Measurements from ENCODE around the gene APC2.
A peak's percentile ranks its signal among the peaks of the same experiment; 100 is the strongest.

The APC2 gene

GRCh38 chr19:1502433-1503088 is 52.6 kb downstream of the APC2 start:
- Histone ChIP-seq H3K9ac (no peak overlapping the region), H3K4me2 (no peak overlapping the region), H2AFZ (ENCODE audit: low read depth) (no peak overlapping the region), H3K4me3 (IDR thresholded peaks at IDR 0.05; ENCODE audit: insufficient read depth, low read depth, low read length) (no peak overlapping the region), H3K27me3 (ENCODE audit: insufficient read depth, low read depth) (peaks cover 74% of the 10 kb centered on the region), H3K79me2 (ENCODE audit: insufficient read depth, low read depth) (no peaks in the 10 kb centered on the region), H3K4me1 (ENCODE audit: low read depth, poor library complexity, severe bottlenecking) (no peaks in the 10 kb centered on the region), H3K27ac (no peak overlapping the region), H3K36me3 (ENCODE audit: insufficient read depth) (no peaks in the 10 kb centered on the region), H4K20me1 (ENCODE audit: insufficient read depth) (no peaks in the 10 kb centered on the region)
- no peak for TF ChIP-seq CTCF (conservative IDR thresholded peaks at IDR 0.05; ENCODE audit: low read depth, low read length)

GRCh38 chr19:1503089-1503924 is 53.4 kb downstream of the APC2 start:
- H3K4me2 ChIP-seq = no peak overlapping the region
- no peak overlapping the region for H2AFZ ChIP-seq (ENCODE audit: low read depth)
- H3K4me1 ChIP-seq (ENCODE audit: low read depth, poor library complexity, severe bottlenecking) = no peaks in the 10 kb centered on the region
- no peaks in the 10 kb centered on the region for H3K36me3 ChIP-seq (ENCODE audit: insufficient read depth)
- H3K79me2 ChIP-seq (ENCODE audit: insufficient read depth, low read depth) = no peaks in the 10 kb centered on the region
- no peak overlapping the region for H3K9ac ChIP-seq
- no peak overlapping the region for H3K4me3 ChIP-seq (IDR thresholded peaks at IDR 0.05; ENCODE audit: insufficient read depth, low read depth, low read length)
- peaks cover 68% of the 10 kb centered on the region for H3K27me3 ChIP-seq (ENCODE audit: insufficient read depth, low read depth)
- H4K20me1 ChIP-seq (ENCODE audit: insufficient read depth) = no peaks in the 10 kb centered on the region
- peak; percentile 53 for TF ChIP-seq CTCF (conservative IDR thresholded peaks at IDR 0.05; ENCODE audit: low read depth, low read length)
- no peak overlapping the region for H3K27ac ChIP-seq

GRCh38 chr19:1503925-1504773 is 54.2 kb downstream of the APC2 start:
- Histone ChIP-seq H4K20me1 (ENCODE audit: insufficient read depth) (no peaks in the 10 kb centered on the region), H3K27me3 (ENCODE audit: insufficient read depth, low read depth) (peaks cover 71% of the 10 kb centered on the region), H3K4me2 (no peak overlapping the region), H2AFZ (ENCODE audit: low read depth) (no peak overlapping the region), H3K4me3 (IDR thresholded peaks at IDR 0.05; ENCODE audit: insufficient read depth, low read depth, low read length) (no peak overlapping the region), H3K79me2 (ENCODE audit: insufficient read depth, low read depth) (no peaks in the 10 kb centered on the region), H3K4me1 (ENCODE audit: low read depth, poor library complexity, severe bottlenecking) (no peaks in the 10 kb centered on the region), H3K9ac (no peak overlapping the region), H3K27ac (no peak overlapping the region), H3K36me3 (ENCODE audit: insufficient read depth) (no peaks in the 10 kb centered on the region)
- no peak for TF ChIP-seq CTCF (conservative IDR thresholded peaks at IDR 0.05; ENCODE audit: low read depth, low read length)

- Histone ChIP-seq H3K9ac (no peak overlapping the region), H3K79me2 (ENCODE audit: insufficient read depth, low read depth) (no peaks in the 10 kb centered on the region), H4K20me1 (ENCODE audit: insufficient read depth) (no peaks in the 10 kb centered on the region), H3K27ac (no peak overlapping the region), H2AFZ (ENCODE audit: low read depth) (no peak overlapping the region), H3K4me1 (ENCODE audit: low read depth, poor library complexity, severe bottlenecking) (no peaks in the 10 kb centered on the region), H3K4me2 (no peak overlapping the region), H3K27me3 (ENCODE audit: insufficient read depth, low read depth) (peaks cover 76% of the 10 kb centered on the region), H3K36me3 (ENCODE audit: insufficient read depth) (no peaks in the 10 kb centered on the region), H3K4me3 (IDR thresholded peaks at IDR 0.05; ENCODE audit: insufficient read depth, low read depth, low read length) (no peak overlapping the region)
- TF ChIP-seq CTCF (conservative IDR thresholded peaks at IDR 0.05; ENCODE audit: low read depth, low read length) = no peak
Measured at GRCh38 chr19:1505012-1505411, 55.1 kb downstream of the APC2 start.
